Measurements from ENCODE around the gene ZBED4.
"Not testable (repeated sequence)": the region's sequence is repeated elsewhere in the genome, so short reads cannot be mapped to it uniquely, and the experiment has no call there.

Gene ZBED4

DNA sequence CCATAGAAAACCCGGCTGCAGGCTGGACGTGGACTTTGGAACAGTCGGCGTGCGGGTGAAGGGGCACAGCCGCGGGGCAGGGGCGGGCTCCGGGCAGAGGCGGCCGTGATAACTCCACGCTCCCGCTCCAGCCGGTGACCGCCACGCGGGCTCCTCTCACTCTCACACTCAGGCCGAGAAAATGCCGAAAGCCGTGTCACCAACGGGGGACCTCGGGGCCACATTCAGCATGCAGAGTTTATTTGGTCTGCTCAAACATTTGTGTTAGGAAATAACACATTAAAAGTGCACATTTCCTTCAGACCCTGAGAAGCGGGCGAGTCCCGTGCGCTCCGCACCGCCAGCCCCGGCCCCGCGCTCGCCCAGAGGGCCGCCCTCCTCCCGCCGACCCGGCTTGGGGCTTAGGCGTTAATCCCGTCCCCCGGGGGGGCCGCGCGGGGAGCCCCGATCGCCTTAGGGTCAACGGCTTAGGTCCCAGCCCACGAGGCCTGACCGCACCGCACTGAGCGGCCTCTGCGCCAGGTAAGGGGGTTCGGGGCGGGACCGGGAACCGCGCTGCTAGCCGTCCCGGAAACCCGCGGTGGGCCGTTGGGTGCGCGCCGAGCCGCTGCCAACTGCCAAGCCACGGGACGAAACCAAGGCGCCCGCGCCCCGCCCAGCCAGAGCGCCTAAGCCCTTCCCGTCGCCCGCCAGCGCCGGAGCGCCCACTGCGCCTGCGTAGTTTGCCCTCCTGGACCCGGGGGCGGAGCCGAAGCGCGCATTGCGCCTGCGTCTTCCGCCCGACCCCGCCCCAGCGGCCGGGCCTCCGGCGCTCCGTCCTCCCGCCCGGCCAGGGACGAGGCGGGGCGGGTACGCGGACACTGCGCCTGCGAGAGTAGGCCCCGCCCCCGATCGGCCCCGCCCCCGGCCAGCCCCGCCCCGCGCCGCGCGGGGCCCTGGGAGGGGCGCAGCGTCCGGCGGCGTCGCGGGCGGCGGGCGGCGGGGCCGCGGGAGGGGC lies at the start of gene ZBED4:
Gene ZBED4, plus strand, starts transcription at position 947 of the 997 bp plus-strand sequence. CDS start 29,819 bp downstream, outside the sequence.
- DNase-seq (ENCODE audit: low spot score) = peak; percentile 99

DNA sequence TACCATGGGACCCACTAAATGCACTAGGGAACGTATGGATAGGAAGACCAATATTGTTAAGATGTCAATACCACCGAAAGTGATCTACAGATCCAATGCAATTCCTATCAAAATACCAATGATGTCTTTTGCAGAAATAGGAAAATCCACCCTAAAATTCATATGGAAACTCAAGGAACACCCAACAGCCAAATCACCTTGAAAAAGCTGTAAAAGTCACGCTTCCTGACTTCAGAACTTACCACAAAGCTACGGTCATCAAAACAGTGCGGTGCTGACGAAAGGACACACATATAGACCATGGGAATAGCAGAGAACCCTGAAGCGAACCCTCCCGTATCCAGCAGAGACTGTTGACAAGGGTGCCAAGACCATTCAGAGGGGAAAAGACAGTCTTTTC lies 46.5 kb upstream of the ZBED4 start:
- DNase-seq (ENCODE audit: low spot score) = no peak

DNA sequence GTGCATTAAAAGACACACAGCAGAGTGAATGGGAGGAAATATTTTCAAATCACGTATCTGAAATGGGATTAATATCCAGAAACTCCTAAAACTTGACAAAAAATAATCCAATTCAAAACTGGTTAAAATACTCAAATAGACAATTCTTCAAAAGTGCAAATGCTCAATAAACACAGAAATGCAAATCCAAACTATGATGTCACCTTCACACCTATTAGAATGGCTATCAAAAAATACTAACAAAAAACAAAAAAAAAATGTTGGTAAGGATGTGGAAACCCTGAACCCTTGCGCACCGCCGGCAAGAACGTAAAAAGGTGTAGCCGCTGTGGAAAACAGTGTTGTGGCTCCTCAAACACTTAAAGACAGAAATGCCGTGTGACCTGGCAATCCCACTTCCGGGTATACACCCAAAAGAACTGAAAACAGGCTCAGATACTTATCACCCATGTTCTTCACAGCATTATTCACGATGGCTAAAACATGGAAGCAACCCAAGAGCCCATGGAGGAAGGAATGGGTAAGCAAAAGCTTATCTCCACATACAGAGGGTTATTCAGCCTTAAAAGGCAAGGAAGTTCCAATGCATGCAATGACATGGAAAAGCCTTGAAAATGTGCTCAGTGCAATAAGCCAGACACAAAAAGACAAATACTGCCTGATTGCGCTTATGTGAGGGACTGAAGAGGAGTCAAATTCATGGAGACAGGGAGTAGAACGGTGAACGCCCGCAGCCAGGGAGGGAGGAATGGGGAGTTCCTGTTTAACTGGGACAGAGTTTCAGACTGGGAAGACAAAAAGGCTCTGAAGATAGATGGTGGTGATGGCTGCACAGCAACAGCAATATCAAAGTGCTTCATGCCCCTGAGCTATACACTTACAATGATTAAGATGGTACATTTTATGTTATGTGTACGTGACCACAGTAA lies 45.6 kb upstream of the ZBED4 start:
- DNase-seq (ENCODE audit: low spot score) = no peak

- DNase-seq (ENCODE audit: low spot score) = no peak
These were observed 43.2 kb upstream of the ZBED4 start for GRCh38 chr22:49810363-49811019.

DNA sequence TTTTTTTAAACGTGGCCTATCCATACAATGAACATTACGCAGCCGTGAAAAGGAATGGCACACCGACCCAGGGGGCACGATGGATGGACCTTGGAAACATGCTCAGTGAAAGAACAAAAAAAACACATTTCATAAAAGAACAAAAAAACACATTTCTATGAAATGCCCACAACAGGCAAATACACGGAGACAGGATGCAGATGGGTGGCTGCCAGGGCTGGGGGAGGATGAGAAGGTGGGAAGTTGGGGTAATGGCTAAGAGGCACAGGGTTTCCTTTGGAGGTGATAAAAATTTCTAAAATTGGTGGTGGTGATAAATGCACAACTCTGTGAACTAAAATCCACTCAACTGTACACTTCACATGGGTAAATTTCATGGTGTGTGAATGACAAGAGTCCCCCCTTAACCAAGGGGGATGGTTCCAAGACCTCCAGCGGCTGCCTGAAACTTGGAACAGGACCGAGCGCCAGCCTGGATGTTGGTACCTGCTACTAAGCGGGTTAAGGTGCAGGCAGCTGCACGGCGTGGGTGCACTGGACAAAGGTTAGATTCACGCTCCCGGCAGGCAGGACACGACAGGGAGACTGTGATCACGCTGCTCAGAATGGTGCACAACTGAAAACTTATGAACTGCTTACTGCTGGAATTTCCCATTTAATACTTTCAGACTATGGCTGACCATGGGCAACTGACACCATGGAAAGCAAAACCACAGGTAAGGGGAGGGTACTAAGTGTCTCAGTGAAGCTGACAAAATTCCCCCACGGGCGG lies 42.4 kb upstream of the ZBED4 start:
- no peak for DNase-seq (ENCODE audit: low spot score)

DNA sequence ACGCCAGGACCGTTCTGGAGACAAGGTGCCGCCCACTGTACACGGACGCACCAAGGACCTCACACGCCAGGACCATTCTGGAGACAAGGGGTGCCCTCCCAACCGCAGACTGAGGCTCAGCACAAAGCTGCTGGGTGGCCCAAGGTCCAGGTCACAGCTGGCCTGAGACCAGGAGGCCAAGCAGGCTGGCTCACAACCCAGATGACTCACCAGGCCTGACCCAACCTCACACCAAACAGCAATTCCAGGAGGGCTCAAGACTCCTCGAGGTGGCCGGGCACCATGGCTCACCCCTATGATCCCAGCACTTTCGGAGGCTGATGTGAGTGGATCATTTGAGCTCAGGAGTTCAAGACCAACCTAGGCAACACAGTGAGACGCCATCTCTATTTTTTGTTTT lies 40.8 kb upstream of the ZBED4 start:
- peak; percentile 26 for DNase-seq (ENCODE audit: low spot score)

- DNase-seq (ENCODE audit: low spot score) = no peak
These were observed 39.4 kb upstream of the ZBED4 start for GRCh38 chr22:49814164-49814686.

- no peak for DNase-seq (ENCODE audit: low spot score)
These were observed 38.8 kb upstream of the ZBED4 start for GRCh38 chr22:49814856-49815255.

DNA sequence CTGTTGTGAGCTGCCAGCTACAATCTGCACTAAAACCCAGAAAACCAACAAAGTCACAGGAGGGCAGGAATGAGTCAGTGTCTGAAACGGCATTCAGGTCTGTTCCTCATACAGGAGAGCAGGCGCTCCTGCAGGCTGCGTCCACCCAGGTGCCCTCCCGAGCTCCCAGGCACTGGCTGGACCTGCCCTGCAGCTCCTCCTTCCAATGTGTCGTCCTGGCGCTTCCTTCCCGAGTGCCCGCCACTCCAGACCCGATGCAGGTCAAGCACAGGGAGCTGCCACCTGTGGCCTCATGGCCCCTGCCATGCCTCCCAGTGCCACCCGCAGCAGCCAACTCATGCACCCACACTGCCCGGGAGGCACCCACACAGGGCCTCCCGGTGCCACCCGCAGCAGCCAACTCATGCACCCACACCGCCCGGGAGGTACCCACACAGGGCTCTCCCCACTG lies 38.0 kb upstream of the ZBED4 start:
- no peak for DNase-seq (ENCODE audit: low spot score)

DNA sequence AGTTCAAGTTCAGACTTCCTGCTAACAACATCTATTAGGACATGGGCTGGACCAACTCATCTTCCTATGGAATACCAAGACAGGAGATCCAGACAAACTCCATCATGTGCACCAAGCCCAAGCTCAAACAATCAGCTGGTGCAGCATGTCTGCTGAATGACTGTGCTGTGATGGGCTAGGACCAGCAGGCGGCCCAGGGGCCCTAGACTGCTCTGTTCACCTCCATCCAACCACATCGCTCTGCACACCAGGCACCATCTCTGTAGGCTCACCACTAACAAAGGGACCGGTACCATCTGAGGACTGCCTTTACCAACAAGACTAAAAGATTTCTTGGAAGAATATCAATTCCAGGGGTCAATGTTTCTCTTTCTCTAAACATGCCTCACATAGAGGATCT lies 36.3 kb upstream of the ZBED4 start:
- DNase-seq (ENCODE audit: low spot score) = no peak

GRCh38 chr22:49820984-49821383 lies 32.7 kb upstream of the ZBED4 start:
- no peak for DNase-seq (ENCODE audit: low spot score)

GRCh38 chr22:49821741-49822140 lies 31.9 kb upstream of the ZBED4 start:
- not testable (repeated sequence) for DNase-seq (ENCODE audit: low spot score)

DNA sequence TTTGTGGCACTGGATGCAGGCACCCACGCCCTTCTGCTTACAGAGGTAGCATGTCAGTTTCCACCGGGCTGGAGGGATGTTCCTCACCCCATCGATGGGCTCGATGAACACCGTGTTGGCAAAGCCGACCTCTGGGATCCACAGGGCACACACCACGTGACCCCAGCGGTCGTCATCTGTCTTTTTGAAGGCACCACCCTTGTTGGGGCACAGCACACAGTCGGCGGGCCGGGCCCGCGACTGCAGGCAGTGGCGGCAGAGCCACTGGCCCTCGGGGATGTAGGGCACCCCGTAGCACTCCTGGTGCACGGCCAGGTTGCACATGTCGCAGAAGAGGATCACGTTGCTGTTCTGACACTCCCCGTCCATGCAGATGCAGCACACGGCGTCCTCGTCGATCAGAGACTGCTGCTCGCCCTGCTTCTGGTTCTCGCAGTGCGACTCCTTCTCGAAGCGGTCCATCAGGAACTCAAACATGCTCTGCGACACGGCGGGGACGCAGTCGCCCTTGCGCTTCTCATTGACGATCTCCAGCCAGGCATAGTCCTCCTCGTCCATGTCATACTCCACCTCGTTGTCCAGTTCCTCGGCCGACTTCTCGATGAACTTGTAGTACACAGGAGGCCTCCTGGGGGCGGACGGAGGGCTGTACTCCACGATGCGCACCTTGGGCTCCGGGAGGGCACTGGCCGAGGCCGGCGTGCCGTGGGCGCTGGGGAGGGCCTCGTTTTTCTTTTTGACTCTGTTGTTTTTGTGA lies 30.2 kb upstream of the ZBED4 start:
- DNase-seq (ENCODE audit: low spot score) = no peak

DNA sequence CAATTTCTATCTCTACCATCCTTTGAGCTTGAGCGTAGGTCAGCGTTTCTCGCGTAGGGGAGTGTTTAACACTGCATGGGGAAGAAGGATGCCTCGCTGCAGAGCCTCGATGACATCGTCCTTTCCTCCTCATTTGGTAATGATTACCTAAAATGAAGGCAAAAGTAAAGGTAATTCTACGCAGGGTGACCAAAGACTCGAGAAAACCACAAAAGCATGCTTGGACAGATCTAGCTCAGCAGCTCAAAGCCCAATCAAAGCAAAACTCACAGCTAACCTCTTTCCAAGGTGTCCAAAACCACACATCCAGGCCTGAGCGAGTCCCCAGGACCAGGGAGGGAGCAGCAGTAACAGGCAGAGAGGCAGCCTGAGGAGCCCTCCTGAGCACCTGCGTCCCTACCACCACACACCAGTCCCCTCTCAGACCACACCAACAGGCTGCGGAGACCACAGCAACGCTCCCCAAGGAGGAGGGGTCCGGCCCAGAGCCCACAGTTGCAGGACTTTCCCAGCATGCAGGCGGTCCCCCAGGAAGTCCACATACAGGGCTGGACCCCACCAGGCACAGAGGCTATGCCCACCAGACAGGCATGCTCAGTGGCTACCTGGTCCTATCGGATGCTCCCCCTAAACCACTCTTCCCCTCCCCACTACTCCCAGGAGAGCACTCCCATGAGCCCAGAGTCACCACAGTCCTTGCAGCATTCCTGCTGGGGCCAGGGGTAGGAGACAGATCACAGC lies 29.3 kb upstream of the ZBED4 start:
- DNase-seq (ENCODE audit: low spot score) = no peak

DNA sequence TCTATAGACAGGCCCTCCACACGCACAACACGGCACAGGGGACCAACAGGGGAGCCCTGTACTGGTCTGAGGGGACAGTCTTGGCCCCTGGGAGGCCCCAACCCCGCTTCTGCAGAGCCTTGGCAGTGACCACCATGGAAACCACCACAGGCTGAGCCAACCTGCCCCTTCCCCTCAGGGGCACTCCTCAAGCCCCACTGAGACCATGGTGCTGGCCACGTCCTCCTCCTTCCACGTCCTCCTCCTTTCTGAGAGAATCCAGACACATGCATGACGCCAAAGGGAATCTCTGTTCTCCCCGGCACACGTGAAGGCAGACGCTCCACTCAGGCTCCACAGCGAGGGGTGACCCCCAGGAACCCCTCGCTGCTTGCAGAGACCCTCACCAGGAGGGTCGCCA lies 28.7 kb upstream of the ZBED4 start:
- DNase-seq (ENCODE audit: low spot score) = no peak

DNA sequence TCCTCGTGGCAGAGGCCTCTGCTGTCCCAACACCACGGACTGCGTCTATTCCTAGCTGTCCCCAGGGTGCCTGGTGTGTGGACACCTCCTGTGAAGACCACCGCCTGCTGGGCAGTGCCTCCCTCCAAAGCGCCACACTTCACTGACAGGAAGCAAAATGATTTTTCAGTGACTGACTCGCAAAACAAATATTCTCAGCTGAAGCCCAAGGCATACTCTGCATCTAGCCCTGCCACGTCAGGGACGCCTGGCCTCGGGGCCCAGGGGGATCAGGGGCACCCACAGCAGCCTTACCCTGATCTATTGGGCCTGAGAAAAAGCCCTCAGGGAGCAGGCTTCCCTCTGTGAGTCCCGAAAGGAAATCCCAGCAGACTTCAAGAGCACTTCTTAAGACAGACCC lies 28.2 kb upstream of the ZBED4 start:
- peak; percentile 62 for DNase-seq (ENCODE audit: low spot score)

DNA sequence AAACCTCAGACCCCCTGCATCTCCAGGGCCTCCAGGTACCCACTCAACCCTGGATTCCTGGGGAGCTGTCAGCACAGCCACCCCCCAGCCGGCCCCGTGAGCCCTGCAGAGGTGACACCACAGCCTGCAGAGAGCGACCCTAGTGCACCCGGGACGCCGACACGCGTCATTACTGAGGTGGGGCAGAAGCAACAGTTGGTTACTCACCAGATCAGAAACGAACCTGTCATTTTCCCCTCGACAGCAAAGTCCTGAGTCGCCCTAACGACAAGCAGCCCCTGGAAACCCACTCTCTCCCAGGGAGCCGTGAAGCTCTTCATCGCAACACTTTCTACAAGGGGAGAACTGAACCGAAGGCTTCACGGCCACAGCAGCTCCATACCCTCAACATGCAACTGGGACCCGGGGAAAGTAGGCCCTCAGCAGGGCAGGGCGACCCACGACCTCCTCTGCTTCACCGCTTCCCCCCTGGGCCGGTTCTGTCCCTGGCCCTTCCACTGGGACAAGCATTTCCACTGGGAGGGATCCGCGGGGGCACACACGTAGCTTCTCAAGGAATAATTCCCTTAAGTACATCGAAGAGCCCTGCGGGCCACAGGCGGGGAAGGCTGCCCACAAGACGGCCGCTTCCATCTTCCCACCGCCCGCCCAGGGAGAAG lies 27.6 kb upstream of the ZBED4 start:
- no peak for DNase-seq (ENCODE audit: low spot score)

- DNase-seq (ENCODE audit: low spot score) = no peak
These were observed 26.9 kb upstream of the ZBED4 start for GRCh38 chr22:49826603-49827270.

Data from hepatic stellate cell (primary cell).